ENCODE measurements around the gene MS4A18.

MS4A18 gene

GRCh38 chr11:60781981-60782316 is 57.4 kb downstream of the MS4A18 start:
- Histone ChIP-seq H3K27ac (no peak overlapping the region), H3K9me3 (no peaks in the 10 kb centered on the region), H3K4me3 (no peak overlapping the region), H3K4me1 (peaks cover 0 to 3% (median 1%) of the 10 kb centered on the region in 4 donors), H3K27me3 (no peaks in the 10 kb centered on the region), H3K36me3 (no peaks in the 10 kb centered on the region)
- no peak for TF ChIP-seq CTCF (IDR thresholded peaks at IDR 0.05)
- DNase-seq, result no peak
- intact Hi-C loops (cut with DNase I; ENCODE audit: low total_unique reads), result no loop called here

GRCh38 chr11:60782393-60783140 is 58.0 kb downstream of the MS4A18 start:
- no peak overlapping the region for H3K4me3 ChIP-seq
- no peak overlapping the region for H3K27ac ChIP-seq
- TF ChIP-seq CTCF (IDR thresholded peaks at IDR 0.05), result no peak
- H3K9me3 ChIP-seq, result no peaks in the 10 kb centered on the region
- DNase-seq, result no peak
- H3K27me3 ChIP-seq, result no peaks in the 10 kb centered on the region
- intact Hi-C loops (cut with DNase I; ENCODE audit: low total_unique reads), result no loop called here
- no peaks in the 10 kb centered on the region for H3K36me3 ChIP-seq
- H3K4me1 ChIP-seq, result peaks cover 0 to 9% (median 3%) of the 10 kb centered on the region in 4 donors

DNA sequence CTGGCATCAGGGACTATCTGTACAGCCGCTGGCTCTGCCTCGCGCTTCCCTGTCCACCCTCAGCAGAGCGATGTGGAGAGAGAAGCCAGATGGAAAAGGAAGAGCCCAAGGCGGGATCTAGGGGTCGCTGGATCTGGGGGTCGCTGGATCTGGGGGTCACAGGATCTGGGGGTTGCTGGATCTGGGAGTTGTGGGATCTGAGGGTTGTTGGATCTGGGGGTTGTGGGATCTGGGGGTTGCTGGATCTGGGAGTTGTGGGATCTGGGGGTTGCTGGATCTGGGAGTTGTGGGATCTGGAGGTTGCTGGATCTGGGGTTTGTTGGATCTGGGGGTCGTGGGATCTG is 58.6 kb downstream of the MS4A18 start:
- no peak for TF ChIP-seq CTCF (IDR thresholded peaks at IDR 0.05)
- no peak for DNase-seq
- intact Hi-C loops (cut with DNase I; ENCODE audit: low total_unique reads), result no loop called here
- no peaks in the 10 kb centered on the region for H3K27me3 ChIP-seq
- H3K36me3 ChIP-seq, result no peaks in the 10 kb centered on the region
- no peak overlapping the region for H3K27ac ChIP-seq
- H3K4me3 ChIP-seq, result no peak overlapping the region
- H3K4me1 ChIP-seq, result peaks cover 0 to 9% (median 3%) of the 10 kb centered on the region in 4 donors
- H3K9me3 ChIP-seq, result no peaks in the 10 kb centered on the region

- Histone ChIP-seq H3K9me3 (no peaks in the 10 kb centered on the region), H3K27ac (no peak overlapping the region), H3K4me1 (peaks cover 0 to 9% (median 3%) of the 10 kb centered on the region in 4 donors), H3K36me3 (no peaks in the 10 kb centered on the region), H3K4me3 (no peak overlapping the region), H3K27me3 (no peaks in the 10 kb centered on the region)
- TF ChIP-seq CTCF (IDR thresholded peaks at IDR 0.05), result no peak
- intact Hi-C loops (cut with DNase I; ENCODE audit: low total_unique reads), result no loop called here
- no peak for DNase-seq
Observed at GRCh38 chr11:60783911-60784310, 59.4 kb downstream of the MS4A18 start.

DNA sequence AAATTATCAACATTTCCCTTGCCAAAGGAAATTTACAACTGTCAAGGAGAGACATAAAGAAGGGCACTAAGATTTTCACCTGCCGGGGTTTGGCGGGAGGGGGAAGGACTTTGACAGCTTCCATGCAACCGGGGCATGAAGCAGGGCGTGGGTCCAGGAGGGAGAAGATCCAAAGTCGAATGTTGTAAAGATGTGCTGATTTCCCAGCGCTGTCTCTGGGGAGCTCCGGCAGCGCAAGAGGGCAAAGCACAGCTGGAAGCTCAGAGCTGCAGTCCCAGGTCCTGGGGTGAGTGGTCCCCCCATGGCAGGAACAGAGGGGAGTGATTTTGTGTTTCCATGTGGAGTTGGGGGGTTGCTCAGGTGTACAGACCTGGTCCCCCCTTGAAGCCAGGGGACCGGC is 60.6 kb downstream of the MS4A18 start, which contains the start of gene MS4A10:
MS4A10 (plus strand) TSS at position 198 of the 400 bp plus-strand sequence. CDS start 5,003 bp downstream, outside the sequence.
- H3K27me3 ChIP-seq, result no peaks in the 10 kb centered on the region
- peaks cover 0 to 9% (median 3%) of the 10 kb centered on the region in 4 donors for H3K4me1 ChIP-seq
- no peak for DNase-seq
- no peaks in the 10 kb centered on the region for H3K9me3 ChIP-seq
- no peaks in the 10 kb centered on the region for H3K36me3 ChIP-seq
- no peak for TF ChIP-seq CTCF (IDR thresholded peaks at IDR 0.05)
- no peak within 1 kb of the TSS for H3K27ac ChIP-seq
- intact Hi-C loops (cut with DNase I; ENCODE audit: low total_unique reads), result no loop called here
- no peak within 1 kb of the TSS for H3K4me3 ChIP-seq
